IMR-90 (cell line): ENCODE data around the gene COL9A3. TPM values are rescaled to one million over a fixed set of nuclear protein-coding genes. Genes with fewer than 3 reads are reported as not detected.

Experiments
- ATAC-seq: fragments of 200-7000 bp; cut with Tn5 transposase; 2 replicates; pipeline ENCODE4 v1.9.1; 2020; ENCODE audit warnings: low read depth, mild to moderate bottlenecking, moderate library complexity
- BruUV-seq: library from RNA; stranded (reverse); fragments of 400-500 nt; replicated peaks from 2 replicates; lab custom pipeline; 2021; lab: Mats Ljungman, UMichigan
- CTCF ChIA-PET: fragments of 300-600 bp; formaldehyde crosslinking; extraction: SDS; loops from one replicate; lab custom pipeline; 2021; ENCODE audit warnings: antibody characterized with exemption; lab: Yijun Ruan, JAX
- POLR2A ChIA-PET: fragments of 300-600 bp; sonication (Branson Sonifier 250); formaldehyde crosslinking; loops from one replicate; lab custom pipeline; 2022; ENCODE audit warnings: antibody characterized with exemption; ENCODE audit not compliant: unreplicated experiment; lab: Charles Lee
- DNase-seq: peaks from one replicate; pipeline ENCODE4 v3.0.0; 2013
- H2AFZ ChIP-seq: replicated peaks from 2 replicates; pipeline ENCODE3; 2013; ENCODE audit warnings: low read length, mild to moderate bottlenecking; ENCODE audit not compliant: poor library complexity
- H2AK5ac ChIP-seq: 2 replicates; pipeline ENCODE4 v1.6.1; 2013; ENCODE audit warnings: low read depth, low read length, inconsistent platforms
- H2AK9ac ChIP-seq: replicated peaks from 2 replicates; pipeline ENCODE3; 2013; ENCODE audit warnings: mild to moderate bottlenecking, low read depth, low read length, moderate library complexity; ENCODE audit not compliant: poor library complexity
- H2BK120ac ChIP-seq: 2 replicates; pipeline ENCODE4 v1.6.1; 2013; ENCODE audit warnings: low read depth, low read length, inconsistent platforms
- H2BK15ac ChIP-seq: 3 replicates; pipeline ENCODE4 v1.6.1; 2013; ENCODE audit warnings: low read depth, low read length, inconsistent platforms
- H2BK20ac ChIP-seq: 2 replicates; pipeline ENCODE4 v1.6.1; 2013; ENCODE audit warnings: low read depth, mild to moderate bottlenecking, inconsistent platforms, low read length, moderate library complexity
- H2BK5ac ChIP-seq: 2 replicates; pipeline ENCODE4 v1.6.1; 2013; ENCODE audit warnings: mild to moderate bottlenecking, low read depth, low read length, inconsistent platforms; ENCODE audit not compliant: poor library complexity, severe bottlenecking
- H3K14ac ChIP-seq: replicated peaks from 2 replicates; pipeline ENCODE4 v1.6.1; 2013; ENCODE audit warnings: low read depth, low read length, inconsistent platforms
- H3K18ac ChIP-seq: 2 replicates; pipeline ENCODE4 v1.6.1; 2013; ENCODE audit warnings: low read depth, low read length, control low read depth
- H3K23ac ChIP-seq: 2 replicates; pipeline ENCODE4 v1.6.1; 2013; ENCODE audit warnings: low read depth, low read length, inconsistent platforms
- H3K27ac ChIP-seq: 2 replicates; pipeline ENCODE4 v1.5.1; 2013; ENCODE audit warnings: mild to moderate bottlenecking, control low read depth, low read length; ENCODE audit not compliant: insufficient read depth
- H3K27me3 ChIP-seq: 2 replicates; pipeline ENCODE4 v1.6.1; 2013; ENCODE audit warnings: low read length; ENCODE audit not compliant: control insufficient read depth, insufficient read depth
- H3K36me3 ChIP-seq: 2 replicates; pipeline ENCODE4 v1.6.1; 2013; ENCODE audit warnings: low read length, mixed read lengths; ENCODE audit not compliant: control insufficient read depth, insufficient read depth
- H3K4ac ChIP-seq: 2 replicates; pipeline ENCODE4 v1.6.1; 2013; ENCODE audit warnings: low read depth, low read length, inconsistent platforms
- H3K4me1 ChIP-seq: 2 replicates; pipeline ENCODE4 v1.6.1; 2013; ENCODE audit warnings: low read length, mixed read lengths; ENCODE audit not compliant: control insufficient read depth, insufficient read depth
- H3K4me2 ChIP-seq: 2 replicates; pipeline ENCODE4 v1.6.1; 2013; ENCODE audit warnings: low read depth, mild to moderate bottlenecking, control low read depth, low read length, moderate library complexity
- H3K4me3 ChIP-seq: 2 replicates; pipeline ENCODE4 v1.5.1; 2013; ENCODE audit warnings: low read depth, mild to moderate bottlenecking, control low read depth, low read length, moderate library complexity; ENCODE audit not compliant: insufficient read depth
- H3K56ac ChIP-seq: 2 replicates; pipeline ENCODE4 v1.6.1; 2013; ENCODE audit warnings: low read length, inconsistent platforms; ENCODE audit not compliant: insufficient read depth; ENCODE audit errors: extremely low read depth
- H3K79me1 ChIP-seq, 2 experiments: 2 replicates each; pipeline ENCODE4 v1.6.1; 2013; ENCODE audit warnings: low read length in 2 of 2, inconsistent platforms in 1 of 2, low read depth in 1 of 2
- H3K9ac ChIP-seq: 2 replicates; pipeline ENCODE4 v1.6.1; 2013; ENCODE audit warnings: low read depth, low read length, control low read depth
- H3K9me1 ChIP-seq: 2 replicates; pipeline ENCODE4 v1.6.1; 2013; ENCODE audit warnings: low read length, inconsistent platforms; ENCODE audit not compliant: insufficient read depth
- H3K9me3 ChIP-seq: 2 replicates; pipeline ENCODE4 v1.6.1; 2013; ENCODE audit warnings: low read length; ENCODE audit not compliant: control insufficient read depth, insufficient read depth
- H4K20me1 ChIP-seq: 2 replicates; pipeline ENCODE4 v1.6.1; 2013; ENCODE audit warnings: low read length, inconsistent platforms; ENCODE audit not compliant: insufficient read depth
- H4K5ac ChIP-seq: 2 replicates; pipeline ENCODE4 v1.6.1; 2013; ENCODE audit warnings: mild to moderate bottlenecking, low read depth, low read length, control low read depth
- H4K8ac ChIP-seq, 2 experiments: 2 replicates each; pipeline ENCODE4 v1.6.1; 2013; ENCODE audit warnings: low read depth in 2 of 2, low read length in 2 of 2, control low read depth in 1 of 2, inconsistent platforms in 1 of 2
- H4K91ac ChIP-seq: 2 replicates; pipeline ENCODE4 v1.6.1; 2013; ENCODE audit warnings: low read depth, low read length, inconsistent platforms; ENCODE audit not compliant: insufficient read depth
- FOS ChIP-seq: fragments of 150-350 bp; IDR thresholded peaks from 2 replicates; pipeline ENCODE4 v1.6.1; 2016; ENCODE audit warnings: low read depth, low read length
- POLR2A ChIP-seq: IDR thresholded peaks from 2 replicates; pipeline ENCODE4 v1.6.1; 2012; ENCODE audit warnings: mild to moderate bottlenecking, low read depth, low read length
- RAD21 ChIP-seq: IDR thresholded peaks from 2 replicates; pipeline ENCODE4 v1.6.1; 2012; ENCODE audit warnings: low read length, improper control_type of control experiment
- RFX5 ChIP-seq: IDR thresholded peaks from 2 replicates; pipeline ENCODE4 v1.8.0; 2012; ENCODE audit warnings: low read depth, mild to moderate bottlenecking, low read length, moderate library complexity
- WGBS, 2 experiments: methylation state at CpG; one replicate each; pipeline versions ENCODE4 v1.1.5 to v1.1.7; 2013; ENCODE audit warnings: missing lambda C conversion rate in 2 of 2; ENCODE audit not compliant: insufficient read length in 1 of 2; ENCODE audit errors: extremely low coverage in 2 of 2; 5-methylcytosine and 5-hydroxymethylcytosine counted together
- dilution Hi-C: fragments of 300-500 bp; cut with HindIII; formaldehyde crosslinking; loops from one replicate; pipeline ENCODE4 v1.14.3; 2018; ENCODE audit warnings: low sequenced_read_pairs; ENCODE audit not compliant: unreplicated experiment
- in situ Hi-C: fragments of 300-500 bp; cut with MboI; formaldehyde crosslinking; loops from 3 replicates; pipeline ENCODE4 v1.14.3; 2019; ENCODE audit warnings: low sequenced_read_pairs, inconsistent platforms, mixed read lengths
- intact Hi-C: fragments of 100-400 bp; cut with micrococcal nuclease; formaldehyde crosslinking; loops from 2 replicates; pipeline ENCODE4 v1.10.0; 2022
- polyA plus RNA-seq, 3 experiments: library from polyadenylated mRNA; depleted of rRNA; stranded (reverse); fragments of >200 nt; gene quantifications; 2 replicates each; pipeline ENCODE4 v1.2.3, GENCODE V29; 2012; ENCODE audit warnings: low replicate concordance in 1 of 3
- total RNA-seq: library from RNA; depleted of rRNA; stranded (reverse); fragments of >200 nt; gene quantifications from 2 replicates; pipeline ENCODE4 v1.2.3, GENCODE V29; 2012

Gene COL9A3
- total and polyA plus RNA-seq, 2 of the 4 experiments (the other 2 are of a cell fraction): 0.36 to 1.4 TPM

GRCh38 chr20:62797671-62798532, 18.9 kb upstream of the COL9A3 start:
- no peak overlapping the region for H4K5ac ChIP-seq
- TF ChIP-seq FOS (no peak), RAD21 (no peak), RFX5 (no peak), POLR2A (no peak)
- WGBS, 2 experiments: 92% methylated on average over 16 of the region's 26 CpGs; no CpG with 5 or more reads in 1 of the 2 experiments
- no peak overlapping the region for H2BK20ac ChIP-seq
- no peaks in the 10 kb centered on the region for H3K27me3 ChIP-seq
- H3K4me2 ChIP-seq: no peak overlapping the region
- peak overlapping the region; percentile 23; the same call in 1 of the 2 replicates for H3K23ac ChIP-seq
- H4K20me1 ChIP-seq: peaks cover 14% of the 10 kb centered on the region
- H3K79me1 ChIP-seq: peaks cover 11 to 19% of the 10 kb centered on the region in 2 experiments
- in situ Hi-C loops: no loop called here
- BruUV-seq: no TSS peak
- H4K8ac ChIP-seq: no peak overlapping the region
- H3K9me1 ChIP-seq: peaks cover 7% of the 10 kb centered on the region; the same call in 1 of the 2 replicates
- H2BK15ac ChIP-seq: no peak overlapping the region
- H2BK120ac ChIP-seq: no peak overlapping the region
- H2AK5ac ChIP-seq: no peak overlapping the region
- peaks cover 12% of the 10 kb centered on the region for H3K4me1 ChIP-seq
- no peak overlapping the region for H3K4me3 ChIP-seq
- ChIA-PET POLR2A (no interaction called here), CTCF (no interaction called here)
- no peak overlapping the region for H4K91ac ChIP-seq
- H3K56ac ChIP-seq: no peak overlapping the region
- dilution Hi-C loops: no loop called here
- H3K36me3 ChIP-seq: peaks cover 32% of the 10 kb centered on the region
- no peak for ATAC-seq
- no peak overlapping the region for H2BK5ac ChIP-seq
- intact Hi-C loops: no loop called here
- DNase-seq: no peak
- no peak overlapping the region for H3K27ac ChIP-seq
- H2AK9ac ChIP-seq: peak overlapping the region; percentile 62
- H2AFZ ChIP-seq: no peak overlapping the region
- no peak overlapping the region for H3K9ac ChIP-seq
- no peak overlapping the region for H3K18ac ChIP-seq
- no peaks in the 10 kb centered on the region for H3K9me3 ChIP-seq
- no peak overlapping the region for H3K14ac ChIP-seq
- H3K4ac ChIP-seq: no peak overlapping the region
